ENCODE data around the gene AP2A2.

- TF ChIP-seq, protein P1, sequence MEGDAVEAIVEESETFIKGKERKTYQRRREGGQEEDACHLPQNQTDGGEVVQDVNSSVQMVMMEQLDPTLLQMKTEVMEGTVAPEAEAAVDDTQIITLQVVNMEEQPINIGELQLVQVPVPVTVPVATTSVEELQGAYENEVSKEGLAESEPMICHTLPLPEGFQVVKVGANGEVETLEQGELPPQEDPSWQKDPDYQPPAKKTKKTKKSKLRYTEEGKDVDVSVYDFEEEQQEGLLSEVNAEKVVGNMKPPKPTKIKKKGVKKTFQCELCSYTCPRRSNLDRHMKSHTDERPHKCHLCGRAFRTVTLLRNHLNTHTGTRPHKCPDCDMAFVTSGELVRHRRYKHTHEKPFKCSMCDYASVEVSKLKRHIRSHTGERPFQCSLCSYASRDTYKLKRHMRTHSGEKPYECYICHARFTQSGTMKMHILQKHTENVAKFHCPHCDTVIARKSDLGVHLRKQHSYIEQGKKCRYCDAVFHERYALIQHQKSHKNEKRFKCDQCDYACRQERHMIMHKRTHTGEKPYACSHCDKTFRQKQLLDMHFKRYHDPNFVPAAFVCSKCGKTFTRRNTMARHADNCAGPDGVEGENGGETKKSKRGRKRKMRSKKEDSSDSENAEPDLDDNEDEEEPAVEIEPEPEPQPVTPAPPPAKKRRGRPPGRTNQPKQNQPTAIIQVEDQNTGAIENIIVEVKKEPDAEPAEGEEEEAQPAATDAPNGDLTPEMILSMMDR (IDR thresholded peaks at IDR 0.05) = no peak
- TF ChIP-seq POLR2A (IDR thresholded peaks at IDR 0.05) = no peak
Measured at GRCh38 chr11:889687-890475, 35.8 kb upstream of the AP2A2 start.
